HG02759 (cell line): ENCODE measurements around the gene ZNF618.

ENCODE experiments used
- ATAC-seq: cut with Tn5 transposase; IDR thresholded peaks from one replicate; pipeline ENCODE4 v1.9.1; 2021; ENCODE audit warnings: mild to moderate bottlenecking, moderate library complexity; ENCODE audit not compliant: unreplicated experiment

The ZNF618 gene

GRCh38 chr9:114054191-114054690 lies 178.1 kb downstream of the ZNF618 start:
- no peak for ATAC-seq

DNA sequence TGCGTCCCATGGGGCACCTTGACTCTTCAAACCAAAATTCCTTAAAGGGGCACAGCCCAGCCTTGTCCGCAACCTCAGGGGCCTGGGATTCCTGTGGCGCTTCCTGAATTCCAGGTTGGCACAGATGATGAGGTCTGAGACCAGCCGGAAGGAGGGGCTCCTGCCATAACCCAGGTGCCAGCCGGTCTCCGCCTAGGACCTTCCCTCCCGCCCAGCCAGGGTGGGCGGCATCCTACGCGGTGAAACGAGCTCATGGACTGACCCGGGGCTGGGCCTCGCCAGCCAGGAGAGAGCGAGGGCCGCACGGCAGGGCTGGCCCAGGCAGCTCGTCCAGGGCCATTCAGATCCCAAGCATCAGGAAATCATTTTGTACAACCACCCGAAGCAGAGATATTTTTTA lies 179.0 kb downstream of the ZNF618 start:
- ATAC-seq: no peak

DNA sequence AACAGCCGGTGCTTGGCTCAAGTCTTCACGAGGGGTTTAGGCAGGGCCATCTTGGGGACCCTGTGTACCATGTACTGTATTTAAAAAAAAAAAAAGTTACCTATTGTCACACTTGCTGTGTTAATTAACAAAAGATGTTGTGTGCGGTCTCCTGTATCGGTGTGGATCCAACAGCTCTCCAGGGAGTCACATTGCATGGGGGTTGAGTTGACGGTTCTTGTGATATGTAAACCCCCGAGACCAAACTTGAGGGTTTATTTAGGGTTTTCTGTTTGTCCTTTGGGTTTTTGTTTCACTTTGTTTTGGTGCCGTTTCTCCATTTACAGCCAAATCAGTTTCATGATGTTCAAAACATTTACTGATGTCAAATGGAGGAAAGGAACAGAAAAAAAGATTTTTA lies 179.8 kb downstream of the ZNF618 start:
- no peak for ATAC-seq

DNA sequence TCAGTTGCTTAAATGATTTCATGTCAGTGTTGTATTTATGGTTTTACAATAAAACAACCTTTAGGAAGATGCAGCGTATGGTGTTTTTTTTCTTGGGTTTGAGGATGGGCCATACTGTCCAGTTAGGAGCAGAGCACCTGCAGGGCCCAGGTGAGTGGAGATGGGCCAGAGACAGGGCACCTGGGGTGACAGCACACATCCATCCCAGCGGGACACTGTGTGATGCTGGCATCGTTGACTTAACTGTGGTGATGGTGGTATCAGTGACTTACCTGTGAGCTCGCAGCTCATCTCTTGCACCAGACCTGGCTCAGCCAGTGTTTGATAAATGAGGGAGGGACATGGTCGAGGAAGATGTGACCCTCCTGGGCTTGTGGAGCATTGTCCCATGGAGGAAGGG lies 180.4 kb downstream of the ZNF618 start:
- no peak for ATAC-seq

GRCh38 chr9:114057161-114057885 lies 181.2 kb downstream of the ZNF618 start:
- ATAC-seq: no peak

GRCh38 chr9:114058688-114059046 lies 182.6 kb downstream of the ZNF618 start:
- no peak for ATAC-seq

- ATAC-seq: no peak
Observed at GRCh38 chr9:114059047-114059803, 183.1 kb downstream of the ZNF618 start.

DNA sequence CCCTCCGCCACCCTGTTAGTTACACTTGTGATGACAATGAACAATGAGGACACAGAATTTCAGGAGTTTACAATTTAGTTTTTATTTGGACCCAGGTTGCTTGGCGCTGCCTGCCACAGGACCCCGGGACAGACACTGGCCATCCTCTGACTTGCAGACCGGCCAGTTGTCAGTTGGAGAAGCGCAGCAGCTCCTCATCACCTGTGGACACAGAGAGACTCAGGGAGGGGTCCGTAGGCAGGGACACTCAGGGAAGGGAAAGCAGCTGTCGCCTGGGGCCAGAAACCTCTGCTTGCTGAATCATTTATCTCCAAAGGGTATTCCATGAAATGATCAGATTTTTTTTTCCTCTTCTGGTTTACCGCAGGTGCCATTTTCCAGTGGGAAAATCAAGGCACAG lies 184.0 kb downstream of the ZNF618 start:
- no peak for ATAC-seq

DNA sequence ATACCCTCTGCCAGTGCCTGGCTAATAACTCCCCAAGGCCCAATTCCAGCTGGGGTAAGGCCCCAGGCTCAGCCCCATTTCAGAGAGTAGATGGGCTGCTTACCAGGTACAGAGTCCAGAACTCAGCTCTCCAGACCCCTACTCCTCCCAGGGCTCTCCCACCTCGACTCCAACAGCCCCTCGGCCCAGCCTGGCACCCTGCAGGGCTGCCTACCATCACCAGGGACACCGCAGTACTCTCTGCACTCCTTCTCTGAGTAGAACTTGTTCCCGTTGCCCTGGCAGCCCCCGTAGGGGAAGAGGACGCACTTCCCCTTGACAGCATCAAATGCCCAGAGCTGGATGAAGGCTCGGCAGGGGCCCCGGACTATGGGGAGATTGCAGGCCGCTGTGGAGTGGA lies 184.6 kb downstream of the ZNF618 start:
- no peak for ATAC-seq

- no peak for ATAC-seq
Observed at GRCh38 chr9:114061292-114061691, 185.2 kb downstream of the ZNF618 start.

- ATAC-seq: no peak
Observed at GRCh38 chr9:114061830-114062474, 185.8 kb downstream of the ZNF618 start.

GRCh38 chr9:114065304-114065703 lies 189.2 kb downstream of the ZNF618 start:
- no peak for ATAC-seq

GRCh38 chr9:114069476-114070187 lies 193.5 kb downstream of the ZNF618 start:
- no peak for ATAC-seq

- no peak for ATAC-seq
Observed at GRCh38 chr9:114070188-114071103, 194.3 kb downstream of the ZNF618 start.

DNA sequence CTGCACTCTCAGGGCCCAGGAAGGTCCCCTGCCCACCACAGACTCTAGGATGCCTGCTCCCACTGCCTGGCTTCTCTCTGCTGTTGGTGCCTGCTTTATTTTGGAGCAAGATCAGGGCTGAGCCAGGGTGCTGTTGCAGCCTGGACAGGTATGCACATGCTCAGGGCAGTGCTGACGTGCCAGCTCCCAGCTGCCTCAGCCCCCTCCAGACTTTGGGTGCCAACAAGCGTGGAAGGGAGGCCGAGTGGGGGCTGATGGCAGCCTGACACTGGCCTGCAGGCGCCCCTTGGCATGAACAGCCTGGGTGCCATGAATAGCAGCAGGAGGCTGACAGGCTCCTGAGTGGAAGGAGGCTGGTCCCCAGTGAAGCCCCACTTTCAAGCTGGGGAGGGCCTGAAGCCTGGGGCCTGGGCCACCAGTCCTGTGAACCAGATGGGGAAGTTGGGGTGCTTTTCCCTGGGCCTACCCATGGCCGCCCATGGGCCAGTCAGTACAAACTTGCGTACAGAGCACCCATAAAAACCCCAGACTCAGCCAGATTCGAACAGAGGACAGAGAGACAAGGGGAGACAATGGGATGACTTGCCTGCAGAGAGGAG lies 195.2 kb downstream of the ZNF618 start:
- no peak for ATAC-seq

DNA sequence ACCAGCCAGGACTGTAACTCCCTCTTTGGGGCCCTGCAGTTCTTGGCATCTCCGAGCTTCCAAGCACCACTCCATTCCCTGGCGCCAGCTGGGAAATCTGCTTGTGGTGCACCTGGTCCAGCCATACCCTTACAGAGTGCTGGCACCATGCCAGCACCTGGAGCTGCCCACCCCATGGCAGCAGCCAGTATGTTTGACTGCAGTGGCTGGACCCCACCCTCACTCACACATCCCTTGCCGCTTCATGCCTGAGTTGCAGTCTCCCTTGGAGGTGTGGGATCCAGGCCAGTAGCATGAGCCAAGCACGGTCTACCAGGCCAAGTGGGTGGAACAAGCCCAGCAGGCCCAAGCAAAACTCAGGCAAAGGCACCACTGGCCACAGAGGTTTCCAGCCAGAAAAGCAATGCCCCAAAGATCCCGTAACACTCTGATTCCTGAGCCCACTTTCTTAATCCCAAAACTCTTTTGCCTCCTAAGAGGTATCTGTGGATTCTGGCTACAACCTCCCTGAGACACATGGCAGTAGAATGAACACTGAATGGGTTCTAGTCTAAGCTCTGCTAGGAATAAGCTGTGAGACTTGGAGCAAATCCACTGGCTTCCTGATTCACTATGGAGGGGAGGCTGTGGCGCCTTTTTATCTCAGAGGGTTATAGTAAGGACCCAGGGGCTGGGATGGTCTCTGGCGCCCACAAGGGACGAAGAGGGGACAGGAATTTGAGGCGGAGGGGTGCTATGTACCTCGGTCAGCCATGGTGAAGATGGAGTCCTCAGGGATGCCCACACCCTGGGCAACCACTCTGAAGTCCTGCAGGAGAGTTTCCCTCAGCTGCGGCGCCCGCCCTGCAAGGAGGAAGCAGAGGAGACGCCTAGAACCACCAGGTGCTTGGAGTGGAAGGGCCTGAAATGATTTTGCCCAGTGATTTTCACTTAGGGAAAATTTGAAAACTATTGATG lies 196.4 kb downstream of the ZNF618 start:
- ATAC-seq: no peak

- no peak for ATAC-seq
Observed at GRCh38 chr9:114075602-114076001, 199.5 kb downstream of the ZNF618 start.
